ENCODE results near the gene STPG4. TPM values are rescaled to one million over a fixed set of nuclear protein-coding genes. Genes with fewer than 3 reads are reported as not detected.

The STPG4 gene
- total RNA-seq, 3 donors from 2014 or later = 0.32 TPM; not detected in 2

DNA sequence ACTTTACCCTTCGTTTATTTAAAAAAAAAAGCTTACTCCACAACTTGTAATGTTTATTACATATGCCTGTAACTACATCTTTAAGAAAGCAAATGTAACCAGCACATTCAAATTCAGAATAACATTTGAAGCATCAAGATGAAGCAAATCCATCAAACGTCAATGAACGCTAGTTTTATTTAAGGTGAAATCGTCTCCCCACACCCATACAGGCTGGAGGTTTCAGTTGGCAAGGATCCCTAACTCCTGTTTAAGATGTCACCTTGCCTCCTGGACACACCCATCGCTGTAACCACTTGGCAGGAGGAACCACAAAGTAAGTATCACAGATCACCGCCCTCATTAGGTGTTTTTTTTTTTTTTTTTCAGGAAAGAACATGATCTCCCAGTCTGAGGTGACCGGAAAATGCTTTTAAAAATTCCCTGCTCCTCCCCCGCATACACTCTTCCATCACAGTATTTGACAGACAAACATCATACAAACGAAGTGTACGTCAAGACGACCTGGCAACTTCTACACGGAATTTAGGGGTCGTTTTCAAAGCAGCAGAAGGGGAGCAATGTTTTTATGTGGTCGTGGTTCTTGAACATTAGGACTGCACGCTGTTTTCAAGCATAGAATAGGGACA, 19.7 kb upstream of the STPG4 start:
- H3K27ac ChIP-seq = peak overlapping the region; percentile 100
- peak; percentile 67 to 90 for DNase-seq (ENCODE audit: low spot score in 2 of 2)
- peaks cover 7 to 16% of the 10 kb centered on the region in 2 donors for H3K4me1 ChIP-seq
- peak overlapping the region; percentile 86 to 95 (median 93) for H3K4me3 ChIP-seq
- intact Hi-C loops (cut with DNase I; ENCODE audit: low total_unique reads) = no loop called here
- H3K9me3 ChIP-seq = no peaks in the 10 kb centered on the region
- no peaks in the 10 kb centered on the region for H3K36me3 ChIP-seq
- no peaks in the 10 kb centered on the region for H3K27me3 ChIP-seq
- TF ChIP-seq, protein P1, sequence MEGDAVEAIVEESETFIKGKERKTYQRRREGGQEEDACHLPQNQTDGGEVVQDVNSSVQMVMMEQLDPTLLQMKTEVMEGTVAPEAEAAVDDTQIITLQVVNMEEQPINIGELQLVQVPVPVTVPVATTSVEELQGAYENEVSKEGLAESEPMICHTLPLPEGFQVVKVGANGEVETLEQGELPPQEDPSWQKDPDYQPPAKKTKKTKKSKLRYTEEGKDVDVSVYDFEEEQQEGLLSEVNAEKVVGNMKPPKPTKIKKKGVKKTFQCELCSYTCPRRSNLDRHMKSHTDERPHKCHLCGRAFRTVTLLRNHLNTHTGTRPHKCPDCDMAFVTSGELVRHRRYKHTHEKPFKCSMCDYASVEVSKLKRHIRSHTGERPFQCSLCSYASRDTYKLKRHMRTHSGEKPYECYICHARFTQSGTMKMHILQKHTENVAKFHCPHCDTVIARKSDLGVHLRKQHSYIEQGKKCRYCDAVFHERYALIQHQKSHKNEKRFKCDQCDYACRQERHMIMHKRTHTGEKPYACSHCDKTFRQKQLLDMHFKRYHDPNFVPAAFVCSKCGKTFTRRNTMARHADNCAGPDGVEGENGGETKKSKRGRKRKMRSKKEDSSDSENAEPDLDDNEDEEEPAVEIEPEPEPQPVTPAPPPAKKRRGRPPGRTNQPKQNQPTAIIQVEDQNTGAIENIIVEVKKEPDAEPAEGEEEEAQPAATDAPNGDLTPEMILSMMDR (IDR thresholded peaks at IDR 0.05) = no peak
- TF ChIP-seq POLR2A (IDR thresholded peaks at IDR 0.05) (no peak), POLR2AphosphoS5 (IDR thresholded peaks at IDR 0.05) (peak in 1 of 3 donors; percentile 73)

DNA sequence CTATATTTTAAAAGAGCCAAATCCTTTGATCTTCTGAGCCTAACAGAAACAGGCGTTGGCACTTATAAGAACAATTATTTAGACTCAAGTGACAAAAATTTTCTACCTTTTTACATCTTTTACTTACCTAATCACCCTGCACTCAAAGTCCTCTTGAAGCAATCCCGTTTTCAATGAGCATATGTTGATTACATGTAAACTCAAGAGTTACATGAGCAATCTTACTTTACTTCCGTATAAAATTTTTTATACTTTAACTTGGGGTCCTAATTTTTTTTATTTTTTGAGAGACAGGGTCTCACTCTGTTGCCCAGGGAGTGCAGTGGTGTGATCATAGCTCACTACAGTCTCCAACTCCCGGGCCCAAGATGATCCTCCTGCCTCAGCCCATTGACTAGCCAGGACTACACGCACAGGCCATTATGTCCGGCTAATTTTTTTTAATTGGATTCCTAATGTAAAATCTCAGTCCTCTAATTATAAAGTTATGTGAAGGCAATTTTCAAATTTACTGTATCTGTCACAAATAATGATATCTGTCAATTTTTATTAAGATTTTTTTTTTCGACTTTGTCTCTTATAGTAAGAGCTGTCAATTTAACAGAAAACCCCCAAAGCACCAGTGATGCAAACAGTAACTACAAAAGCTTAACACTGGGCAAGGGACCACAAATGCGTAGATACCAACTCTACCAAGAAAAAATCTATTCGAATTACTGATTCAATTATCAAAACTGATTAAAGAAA, 19.1 kb upstream of the STPG4 start:
- Histone ChIP-seq H3K36me3 (no peaks in the 10 kb centered on the region), H3K27ac (peak overlapping the region; percentile 100), H3K4me3 (peak overlapping the region; percentile 86 to 95 (median 93)), H3K27me3 (no peaks in the 10 kb centered on the region), H3K9me3 (no peaks in the 10 kb centered on the region), H3K4me1 (peaks cover 7 to 16% of the 10 kb centered on the region in 2 donors)
- intact Hi-C loops (cut with DNase I; ENCODE audit: low total_unique reads) = no loop called here
- DNase-seq (ENCODE audit: low spot score in 2 of 2) = no peak
- no peak for TF ChIP-seq POLR2A (IDR thresholded peaks at IDR 0.05)
- peak in 1 of 3 donors; percentile 8 for TF ChIP-seq POLR2AphosphoS5 (IDR thresholded peaks at IDR 0.05)
- TF ChIP-seq, protein P1 (IDR thresholded peaks at IDR 0.05) = no peak

DNA sequence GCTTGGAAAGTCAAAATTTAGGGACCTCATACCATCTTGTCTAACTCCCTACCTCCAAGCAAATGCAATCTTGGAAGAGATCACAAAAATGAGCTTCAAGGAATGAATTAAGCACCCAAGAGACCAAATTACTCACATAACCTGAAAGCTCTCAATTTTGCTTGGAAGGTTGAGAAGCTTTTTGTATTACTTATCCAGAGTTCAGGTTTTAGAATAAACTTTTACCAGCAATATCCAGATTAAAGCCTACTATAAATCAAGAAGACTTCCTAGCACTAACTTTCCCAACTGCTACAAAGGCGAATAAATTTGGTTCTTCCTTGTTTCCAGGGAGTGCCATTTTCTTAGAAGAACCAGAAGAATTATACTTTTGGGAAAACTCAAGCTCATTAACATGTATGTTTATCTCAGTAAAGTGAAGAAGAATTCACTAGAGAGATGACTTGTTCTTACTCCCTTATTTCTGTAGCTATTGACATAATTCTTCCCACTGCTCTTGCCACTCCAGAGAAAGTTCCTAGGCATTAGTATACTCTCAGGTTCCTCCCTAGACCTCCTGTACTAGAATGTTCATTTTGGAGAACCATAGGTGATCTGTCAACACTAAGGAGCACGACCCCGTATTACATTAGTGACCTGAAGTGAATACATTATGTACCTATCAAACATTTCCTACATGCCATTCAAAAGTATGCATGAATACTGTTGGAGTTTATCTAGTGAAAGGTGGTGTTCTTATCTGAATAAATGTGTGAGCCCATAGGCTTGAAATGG, 18.0 kb upstream of the STPG4 start:
- intact Hi-C loops (cut with DNase I; ENCODE audit: low total_unique reads) = no loop called here
- DNase-seq (ENCODE audit: low spot score in 2 of 2) = no peak
- TF ChIP-seq POLR2A (IDR thresholded peaks at IDR 0.05) = no peak
- TF ChIP-seq, protein P1 (IDR thresholded peaks at IDR 0.05) = no peak
- TF ChIP-seq POLR2AphosphoS5 (IDR thresholded peaks at IDR 0.05) = no peak
- Histone ChIP-seq H3K27ac (peak overlapping the region; percentile 100), H3K27me3 (no peaks in the 10 kb centered on the region), H3K9me3 (no peaks in the 10 kb centered on the region), H3K36me3 (no peaks in the 10 kb centered on the region), H3K4me3 (peak overlapping the region in 2 of 3 donors; percentile 93 to 95), H3K4me1 (peaks cover 7 to 16% of the 10 kb centered on the region in 2 donors)

DNA sequence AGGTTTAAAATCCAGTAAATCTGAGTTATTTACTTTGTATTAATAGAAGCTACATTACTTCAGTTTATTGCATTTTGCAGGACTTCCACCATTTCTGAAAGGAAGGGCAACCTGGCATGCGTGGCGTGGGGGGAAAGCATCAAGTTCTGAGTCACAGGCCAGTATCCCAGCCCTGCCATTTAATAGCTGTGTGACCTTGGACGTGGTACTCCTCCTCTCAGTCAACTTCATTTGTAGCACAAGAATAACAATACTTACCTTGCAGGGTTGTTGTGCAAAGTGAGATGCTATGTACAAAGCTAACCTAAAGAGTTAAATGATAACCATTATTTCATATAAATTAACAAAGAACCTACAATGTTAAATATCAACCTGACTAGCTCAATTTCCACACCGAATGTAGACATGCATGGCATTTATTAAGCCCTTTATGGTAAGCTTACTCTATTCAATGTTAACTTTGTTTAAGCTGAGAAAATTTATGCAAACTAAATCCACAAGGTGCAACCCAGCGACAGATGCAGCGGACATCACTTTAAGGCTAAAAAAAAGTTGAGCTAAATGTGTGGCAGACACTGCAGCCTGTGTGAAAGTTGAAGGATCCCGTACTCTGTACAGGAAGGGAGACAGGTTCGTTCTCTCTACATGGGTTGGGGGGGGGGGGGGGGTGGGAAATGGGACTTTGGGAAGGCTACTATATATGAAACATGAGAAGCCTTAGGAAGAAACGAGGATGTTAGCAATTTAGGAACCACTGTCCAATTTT, 17.2 kb upstream of the STPG4 start:
- no peaks in the 10 kb centered on the region for H3K36me3 ChIP-seq
- H3K9me3 ChIP-seq = no peaks in the 10 kb centered on the region
- H3K4me1 ChIP-seq = peaks cover 6 to 13% of the 10 kb centered on the region in 2 donors
- intact Hi-C loops (cut with DNase I; ENCODE audit: low total_unique reads) = no loop called here
- H3K27me3 ChIP-seq = no peaks in the 10 kb centered on the region
- peak overlapping the region in 1 of 3 donors; percentile 95 for H3K4me3 ChIP-seq
- DNase-seq (ENCODE audit: low spot score in 2 of 2) = no peak
- H3K27ac ChIP-seq = peak overlapping the region; percentile 100
- TF ChIP-seq, protein P1 (IDR thresholded peaks at IDR 0.05) = no peak
- TF ChIP-seq POLR2AphosphoS5 (IDR thresholded peaks at IDR 0.05) (no peak), POLR2A (IDR thresholded peaks at IDR 0.05) (no peak)

Measured in breast epithelium (tissue), 4 donors.